Measurements from ENCODE around the gene PELI2.

Gene PELI2

GRCh38 chr14:56152221-56152620 is 34.0 kb downstream of the PELI2 start:
- no peak for TF ChIP-seq CTCF (IDR thresholded peaks at IDR 0.05; ENCODE audit: control insufficient read depth, extremely low read depth, insufficient read depth)
- DNase-seq (ENCODE audit: low read depth), result no peak
- no peak overlapping the region for H3K4me3 ChIP-seq (ENCODE audit: low read depth, low read length)

- no peak for DNase-seq (ENCODE audit: low read depth)
- no peak for TF ChIP-seq CTCF (IDR thresholded peaks at IDR 0.05; ENCODE audit: control insufficient read depth, extremely low read depth, insufficient read depth)
- H3K4me3 ChIP-seq (ENCODE audit: low read depth, low read length), result no peak overlapping the region
Observed at GRCh38 chr14:56153267-56153666, 35.1 kb downstream of the PELI2 start.

GRCh38 chr14:56154321-56154720 is 36.1 kb downstream of the PELI2 start:
- DNase-seq (ENCODE audit: low read depth), result no peak
- no peak for TF ChIP-seq CTCF (IDR thresholded peaks at IDR 0.05; ENCODE audit: control insufficient read depth, extremely low read depth, insufficient read depth)
- H3K4me3 ChIP-seq (ENCODE audit: low read depth, low read length), result no peak overlapping the region

- no peak for DNase-seq (ENCODE audit: low read depth)
- TF ChIP-seq CTCF (IDR thresholded peaks at IDR 0.05; ENCODE audit: control insufficient read depth, extremely low read depth, insufficient read depth), result no peak
- H3K4me3 ChIP-seq (ENCODE audit: low read depth, low read length), result no peak overlapping the region
Observed at GRCh38 chr14:56156096-56156495, 37.9 kb downstream of the PELI2 start.

- no peak overlapping the region for H3K4me3 ChIP-seq (ENCODE audit: low read depth, low read length)
- no peak for TF ChIP-seq CTCF (IDR thresholded peaks at IDR 0.05; ENCODE audit: control insufficient read depth, extremely low read depth, insufficient read depth)
- DNase-seq (ENCODE audit: low read depth), result no peak
Observed at GRCh38 chr14:56159066-56159465, 40.9 kb downstream of the PELI2 start.

- no peak overlapping the region for H3K4me3 ChIP-seq (ENCODE audit: low read depth, low read length)
- DNase-seq (ENCODE audit: low read depth), result no peak
- no peak for TF ChIP-seq CTCF (IDR thresholded peaks at IDR 0.05; ENCODE audit: control insufficient read depth, extremely low read depth, insufficient read depth)
Observed at GRCh38 chr14:56160088-56160487, 41.9 kb downstream of the PELI2 start.

GRCh38 chr14:56161658-56162057 is 43.4 kb downstream of the PELI2 start:
- no peak for TF ChIP-seq CTCF (IDR thresholded peaks at IDR 0.05; ENCODE audit: control insufficient read depth, extremely low read depth, insufficient read depth)
- H3K4me3 ChIP-seq (ENCODE audit: low read depth, low read length), result no peak overlapping the region
- no peak for DNase-seq (ENCODE audit: low read depth)
